Fibroblast of the aortic adventitia (primary cell): ENCODE data around the gene RARRES1. TPM values are rescaled to one million over a fixed set of nuclear protein-coding genes. Genes with fewer than 3 reads are reported as not detected.

Experiments used
- DNase-seq: peaks from one replicate; pipeline ENCODE4 v3.0.0-alpha.2; 2010; ENCODE audit warnings: low read depth
- H3K4me3 ChIP-seq: 2 replicates; pipeline ENCODE4 v1.5.1; 2011; ENCODE audit warnings: low read depth, mild to moderate bottlenecking, control low read depth, low read length, moderate library complexity
- total RNA-seq: library from RNA; depleted of rRNA; stranded (reverse); fragments of >200 nt; gene quantifications from 2 replicates; pipeline ENCODE4 v1.2.3, GENCODE V29; 2012; ENCODE audit warnings: low replicate concordance
- TF ChIP-seq, protein P1 (sequence below): IDR thresholded peaks from 2 replicates; pipeline ENCODE4 v1.5.1; 2011; ENCODE audit warnings: mild to moderate bottlenecking, low read length, control low read depth, inconsistent platforms; ENCODE audit not compliant: insufficient read depth

RARRES1 gene
- total RNA-seq, 1 donor, result 47.8 TPM

DNA sequence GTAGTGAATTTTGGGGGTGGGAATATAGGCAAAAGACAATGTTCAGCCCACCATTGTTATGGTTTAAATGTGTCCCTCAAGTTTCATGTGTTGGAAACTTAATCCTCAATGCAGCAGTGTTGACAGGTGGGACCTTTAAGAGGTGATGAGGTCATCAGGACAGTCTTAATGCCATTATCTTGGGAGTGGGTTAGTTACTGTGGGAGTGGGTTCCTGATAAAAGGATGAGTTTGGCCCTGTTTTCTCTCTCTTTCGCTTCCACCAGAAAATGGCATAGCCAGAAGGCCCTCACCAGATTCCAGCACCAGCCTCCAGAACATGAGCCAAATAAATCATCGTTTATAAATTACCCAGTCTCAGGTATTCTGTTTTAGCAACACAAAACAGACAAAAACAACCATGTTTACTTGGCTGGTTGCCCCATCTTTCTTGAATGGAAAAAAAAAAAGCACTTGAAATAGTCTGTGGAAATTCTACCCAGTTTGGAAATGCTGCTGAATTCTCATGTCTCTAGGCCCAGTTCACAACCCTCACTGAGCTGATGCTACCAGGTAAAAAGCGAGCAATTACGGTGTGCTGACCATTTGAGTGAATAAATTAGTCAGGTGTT is 38.6 kb upstream of the RARRES1 start:
- DNase-seq, result no peak
- TF ChIP-seq, protein P1, sequence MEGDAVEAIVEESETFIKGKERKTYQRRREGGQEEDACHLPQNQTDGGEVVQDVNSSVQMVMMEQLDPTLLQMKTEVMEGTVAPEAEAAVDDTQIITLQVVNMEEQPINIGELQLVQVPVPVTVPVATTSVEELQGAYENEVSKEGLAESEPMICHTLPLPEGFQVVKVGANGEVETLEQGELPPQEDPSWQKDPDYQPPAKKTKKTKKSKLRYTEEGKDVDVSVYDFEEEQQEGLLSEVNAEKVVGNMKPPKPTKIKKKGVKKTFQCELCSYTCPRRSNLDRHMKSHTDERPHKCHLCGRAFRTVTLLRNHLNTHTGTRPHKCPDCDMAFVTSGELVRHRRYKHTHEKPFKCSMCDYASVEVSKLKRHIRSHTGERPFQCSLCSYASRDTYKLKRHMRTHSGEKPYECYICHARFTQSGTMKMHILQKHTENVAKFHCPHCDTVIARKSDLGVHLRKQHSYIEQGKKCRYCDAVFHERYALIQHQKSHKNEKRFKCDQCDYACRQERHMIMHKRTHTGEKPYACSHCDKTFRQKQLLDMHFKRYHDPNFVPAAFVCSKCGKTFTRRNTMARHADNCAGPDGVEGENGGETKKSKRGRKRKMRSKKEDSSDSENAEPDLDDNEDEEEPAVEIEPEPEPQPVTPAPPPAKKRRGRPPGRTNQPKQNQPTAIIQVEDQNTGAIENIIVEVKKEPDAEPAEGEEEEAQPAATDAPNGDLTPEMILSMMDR, result no peak

DNA sequence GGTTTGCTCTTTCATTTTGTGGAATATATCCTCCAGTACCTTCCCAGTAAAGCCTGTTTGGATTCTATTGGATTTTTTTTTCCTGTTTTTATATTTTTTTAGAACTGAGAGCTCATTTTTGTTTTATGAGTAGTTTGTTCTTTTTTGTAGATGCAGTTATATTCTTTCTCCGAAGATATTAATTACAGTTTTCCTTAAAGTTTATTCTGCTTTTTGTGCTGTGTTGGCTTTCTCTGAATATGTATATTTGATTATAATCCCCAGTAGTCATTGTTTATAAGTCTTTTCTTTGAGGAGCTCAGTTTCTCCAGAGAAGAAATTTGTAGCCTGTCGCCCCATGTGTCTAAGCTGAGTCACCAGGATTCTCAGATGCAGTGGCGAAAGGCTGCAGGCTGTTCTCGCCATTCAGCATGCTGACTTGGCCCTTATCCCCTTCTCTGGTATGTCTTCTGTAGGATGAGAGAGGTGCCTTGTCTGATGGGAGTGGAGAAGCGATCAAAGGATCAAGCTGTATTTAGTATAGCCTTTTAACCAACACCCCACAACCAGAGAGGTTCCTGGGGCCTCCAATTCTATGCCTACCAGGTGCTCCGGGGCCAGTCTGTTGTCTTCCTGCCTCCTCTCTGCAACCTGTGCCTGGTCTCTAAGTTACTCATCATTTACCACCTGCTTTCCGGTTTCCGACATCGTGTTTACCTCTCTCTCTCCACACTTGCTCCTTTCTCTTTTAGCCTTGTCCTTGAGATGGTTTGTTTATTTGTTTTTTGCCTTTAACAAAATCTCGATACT is 37.9 kb upstream of the RARRES1 start:
- DNase-seq, result peak; percentile 75
- no peak overlapping the region for H3K4me3 ChIP-seq

More for the DNA sequence above, 38.6 kb upstream of the RARRES1 start:
- no peak overlapping the region for H3K4me3 ChIP-seq

GRCh38 chr3:158769549-158769948 is 37.3 kb upstream of the RARRES1 start:
- H3K4me3 ChIP-seq, result peak overlapping the region; percentile 3
- no peak for DNase-seq
- TF ChIP-seq, protein P1, result no peak

More for the DNA sequence above, 37.9 kb upstream of the RARRES1 start:
- TF ChIP-seq, protein P1, result no peak

- peak overlapping the region; percentile 6 for H3K4me3 ChIP-seq
- TF ChIP-seq, protein P1, result no peak
- peak; percentile 98 for DNase-seq
These were observed 36.8 kb upstream of the RARRES1 start for GRCh38 chr3:158768881-158769543.

GRCh38 chr3:158768361-158768787 is 36.1 kb upstream of the RARRES1 start:
- no peak overlapping the region for H3K4me3 ChIP-seq
- TF ChIP-seq, protein P1, result peak; percentile 1
- peak; percentile 68 for DNase-seq

GRCh38 chr3:158766364-158766763 is 34.1 kb upstream of the RARRES1 start:
- TF ChIP-seq, protein P1, result no peak
- H3K4me3 ChIP-seq, result no peak overlapping the region
- DNase-seq, result no peak
